ENCODE results near the gene NPAS3. TPM values are rescaled to one million over a fixed set of nuclear protein-coding genes. Genes with fewer than 3 reads are reported as not detected.

The NPAS3 gene
- total RNA-seq, 1 donor from 2014 or later = 0.95 TPM

GRCh38 chr14:33569821-33570687 is 631.4 kb downstream of the NPAS3 start:
- no peaks in the 10 kb centered on the region for H3K4me1 ChIP-seq
- H3K27me3 ChIP-seq (ENCODE audit: low read depth) = no peaks in the 10 kb centered on the region
- no peak overlapping the region for H3K27ac ChIP-seq
- no peaks in the 10 kb centered on the region for H3K9me3 ChIP-seq
- H3K36me3 ChIP-seq = no peaks in the 10 kb centered on the region
- ATAC-seq (no peak), DNase-seq (no peak)
- H3K4me3 ChIP-seq = no peak overlapping the region
- intact Hi-C loops (cut with DNase I) = no loop called here
- TF ChIP-seq CTCF (IDR thresholded peaks at IDR 0.05) = no peak

GRCh38 chr14:33570694-33571310 is 632.1 kb downstream of the NPAS3 start:
- ATAC-seq (no peak), DNase-seq (no peak)
- intact Hi-C loops (cut with DNase I) = no loop called here
- TF ChIP-seq CTCF (IDR thresholded peaks at IDR 0.05) = no peak
- no peaks in the 10 kb centered on the region for H3K36me3 ChIP-seq
- no peak overlapping the region for H3K27ac ChIP-seq
- H3K4me1 ChIP-seq = no peaks in the 10 kb centered on the region
- no peak overlapping the region for H3K4me3 ChIP-seq
- no peaks in the 10 kb centered on the region for H3K9me3 ChIP-seq
- H3K27me3 ChIP-seq (ENCODE audit: low read depth) = no peaks in the 10 kb centered on the region

- no peak overlapping the region for H3K4me3 ChIP-seq
- no peak overlapping the region for H3K27ac ChIP-seq
- intact Hi-C loops (cut with DNase I) = no loop called here
- no peaks in the 10 kb centered on the region for H3K27me3 ChIP-seq (ENCODE audit: low read depth)
- H3K9me3 ChIP-seq = no peaks in the 10 kb centered on the region
- H3K4me1 ChIP-seq = no peaks in the 10 kb centered on the region
- H3K36me3 ChIP-seq = no peaks in the 10 kb centered on the region
- DNase-seq = no peak
- TF ChIP-seq CTCF (IDR thresholded peaks at IDR 0.05) = no peak
- no peak for ATAC-seq
Observed at GRCh38 chr14:33573301-33573880, 634.7 kb downstream of the NPAS3 start.

- Histone ChIP-seq H3K4me1 (no peaks in the 10 kb centered on the region), H3K27ac (no peak overlapping the region), H3K4me3 (no peak overlapping the region), H3K9me3 (no peaks in the 10 kb centered on the region), H3K36me3 (no peaks in the 10 kb centered on the region), H3K27me3 (ENCODE audit: low read depth) (no peaks in the 10 kb centered on the region)
- ATAC-seq = no peak
- intact Hi-C loops (cut with DNase I) = no loop called here
- no peak for TF ChIP-seq CTCF (IDR thresholded peaks at IDR 0.05)
- no peak for DNase-seq
Observed at GRCh38 chr14:33576014-33576413, 637.3 kb downstream of the NPAS3 start.

GRCh38 chr14:33578461-33579216 is 640.0 kb downstream of the NPAS3 start:
- no peaks in the 10 kb centered on the region for H3K4me1 ChIP-seq
- no peak for TF ChIP-seq CTCF (IDR thresholded peaks at IDR 0.05)
- no peak overlapping the region for H3K4me3 ChIP-seq
- no peaks in the 10 kb centered on the region for H3K36me3 ChIP-seq
- intact Hi-C loops (cut with DNase I) = no loop called here
- H3K27me3 ChIP-seq (ENCODE audit: low read depth) = no peaks in the 10 kb centered on the region
- no peaks in the 10 kb centered on the region for H3K9me3 ChIP-seq
- no peak for DNase-seq
- no peak for ATAC-seq
- H3K27ac ChIP-seq = no peak overlapping the region
